Activated CD4-positive, alpha-beta T cell treated with anti-CD3 and anti-CD28 coated beads, Interleukin-2, Interleukin-6, amounts not matched to agents 100 ng/mL and 50 ng/mL, durations not matched to agents 16 hours and 8 hours (primary cell): ENCODE results near the gene CTAGE6.
"Not testable (repeated sequence)": the region's sequence is repeated elsewhere in the genome, so short reads cannot be mapped to it uniquely, and the experiment has no call there.

ENCODE experiments used
- DNase-seq: peaks from one replicate; pipeline ENCODE4 v3.0.0-alpha.2; 2020

The CTAGE6 gene, protein sequence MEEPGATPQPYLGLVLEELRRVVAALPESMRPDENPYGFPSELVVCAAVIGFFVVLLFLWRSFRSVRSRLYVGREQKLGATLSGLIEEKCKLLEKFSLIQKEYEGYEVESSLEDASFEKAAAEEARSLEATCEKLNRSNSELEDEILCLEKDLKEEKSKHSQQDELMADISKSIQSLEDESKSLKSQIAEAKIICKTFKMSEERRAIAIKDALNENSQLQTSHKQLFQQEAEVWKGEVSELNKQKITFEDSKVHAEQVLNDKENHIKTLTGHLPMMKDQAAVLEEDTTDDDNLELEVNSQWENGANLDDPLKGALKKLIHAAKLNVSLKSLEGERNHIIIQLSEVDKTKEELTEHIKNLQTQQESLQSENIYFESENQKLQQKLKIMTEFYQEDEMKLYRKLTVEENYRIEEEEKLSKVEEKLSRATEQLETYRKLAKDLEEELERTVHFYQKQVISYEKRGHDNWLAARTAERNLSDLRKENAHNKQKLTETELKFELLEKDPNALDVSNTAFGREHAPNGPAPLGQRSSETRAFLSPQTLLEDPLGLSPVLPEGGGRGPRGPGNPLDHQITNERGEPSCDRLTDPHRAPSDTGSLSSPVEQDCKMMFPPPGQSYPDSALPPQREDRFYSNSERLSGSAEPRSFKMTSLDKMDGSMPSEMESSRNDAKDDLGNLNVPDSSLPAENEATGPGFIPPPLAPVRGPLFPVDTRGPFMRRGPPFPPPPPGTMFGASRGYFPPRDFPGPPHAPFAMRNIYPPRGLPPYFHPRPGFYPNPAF

DNA sequence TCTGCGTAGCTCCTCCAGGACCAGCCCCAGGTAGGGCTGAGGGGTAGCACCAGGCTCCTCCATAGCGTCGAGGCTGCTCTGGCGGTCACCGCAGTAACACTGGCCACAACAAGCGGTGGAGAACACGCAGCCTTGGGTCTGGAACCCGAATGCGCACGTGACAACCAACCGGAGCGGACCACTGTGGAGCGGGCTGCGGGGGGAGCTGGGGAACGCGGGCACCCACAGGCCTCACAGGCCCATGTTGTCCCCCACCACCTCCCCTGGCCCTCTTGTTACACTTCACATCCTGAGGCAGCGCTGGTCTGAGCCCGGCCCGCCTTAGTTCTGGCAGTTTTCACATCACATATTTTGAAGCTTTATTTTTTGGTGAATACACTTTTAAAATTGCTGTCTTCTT lies at the start of gene CTAGE6:
CTAGE6 (minus strand) TSS at position 101 of the 400 bp plus-strand sequence; CDS start at position 63, 38 bp downstream.
- DNase-seq, result not testable (repeated sequence)

DNA sequence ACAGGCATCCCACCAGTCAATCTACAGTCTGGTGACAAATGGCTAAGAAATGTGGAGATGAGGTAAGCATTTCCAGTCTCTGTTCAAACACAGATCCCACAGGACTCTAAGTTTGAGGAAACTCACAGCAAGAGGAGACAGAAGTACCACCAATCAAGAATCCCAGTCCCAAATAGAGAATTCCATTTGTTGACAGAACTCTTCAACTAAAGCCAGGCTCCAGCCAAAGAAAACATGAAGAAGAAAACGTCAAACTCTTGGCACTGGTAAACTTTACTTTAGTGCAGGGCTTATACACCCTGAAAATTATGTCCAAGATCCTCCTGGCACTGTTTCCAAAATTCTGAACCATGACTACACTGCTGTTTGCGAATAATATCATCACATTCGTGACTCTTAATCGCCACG lies 49.2 kb upstream of the CTAGE6 start:
- DNase-seq, result not testable (repeated sequence)

DNA sequence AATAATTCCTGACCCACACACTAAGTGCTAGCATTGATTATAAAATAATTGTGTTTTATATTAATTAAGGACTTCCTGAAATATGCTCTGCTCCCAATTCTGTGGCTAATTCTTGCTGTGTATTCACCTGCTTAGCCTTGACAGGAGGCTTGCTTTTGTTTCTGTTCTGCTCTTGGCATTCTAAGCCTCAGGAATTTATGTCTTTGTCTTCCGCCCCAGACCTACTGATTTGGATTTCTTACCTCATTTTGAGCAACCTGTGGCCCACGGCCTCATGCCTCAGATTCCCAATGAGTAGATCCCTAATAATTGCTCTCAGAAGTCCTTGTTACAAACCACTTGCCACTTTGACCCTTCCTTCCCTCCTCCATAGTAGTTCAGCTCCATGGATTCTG lies 40.4 kb upstream of the CTAGE6 start:
- not testable (repeated sequence) for DNase-seq

DNA sequence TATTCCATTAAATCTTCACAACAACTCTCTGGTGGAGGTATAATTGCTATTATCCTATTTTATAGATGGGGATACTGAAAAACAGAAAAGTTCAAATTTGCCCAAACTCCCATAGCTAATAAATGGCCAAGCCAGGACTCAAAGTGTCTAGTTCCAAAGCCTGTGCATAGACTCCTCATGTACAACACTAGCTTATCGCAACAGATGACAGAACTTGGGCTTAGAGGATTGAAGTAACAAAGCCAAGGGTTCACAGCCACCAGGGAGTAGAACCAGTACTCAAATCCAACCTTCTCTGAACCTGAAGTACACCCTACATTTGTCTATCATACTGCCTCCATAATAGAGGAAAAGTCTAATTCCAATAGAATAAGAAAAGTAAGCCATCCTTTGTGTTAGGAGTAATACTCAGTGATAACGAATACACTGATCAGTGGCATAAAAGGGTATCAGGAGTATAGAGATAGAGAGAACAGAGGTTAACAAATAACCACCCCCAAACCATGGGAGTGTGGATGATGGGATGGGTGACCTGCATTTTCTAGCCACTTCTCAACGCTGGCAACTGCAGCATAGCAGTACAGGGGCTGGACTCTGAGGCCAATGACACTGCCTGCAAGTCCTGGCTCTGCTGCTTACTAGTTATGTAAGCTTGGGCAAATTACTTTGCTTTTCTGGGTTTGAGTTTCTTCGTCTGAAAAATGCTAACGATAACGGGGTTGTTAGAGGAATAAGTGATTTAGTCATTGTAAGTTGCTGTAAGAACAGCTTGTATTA lies 39.8 kb upstream of the CTAGE6 start:
- DNase-seq, result not testable (repeated sequence)

DNA sequence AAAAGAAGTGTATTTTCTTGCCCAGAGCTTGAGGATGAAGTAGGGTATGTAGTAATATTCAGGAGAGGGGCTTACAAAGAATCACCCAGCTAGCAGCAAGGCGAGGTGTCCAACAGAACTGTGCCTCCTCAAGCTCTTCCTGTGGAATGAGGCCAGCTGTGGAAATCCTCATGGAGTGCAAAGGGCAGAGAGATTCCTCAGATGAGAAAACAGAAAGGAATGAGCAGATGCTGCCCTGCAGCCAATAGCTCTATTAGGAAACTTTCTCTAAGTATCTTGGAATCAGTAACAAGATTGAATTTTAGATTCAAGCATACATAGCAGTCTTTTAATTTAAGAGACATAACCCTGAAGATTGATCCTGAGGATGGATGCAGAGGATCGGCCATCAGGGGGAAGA lies 38.2 kb upstream of the CTAGE6 start:
- not testable (repeated sequence) for DNase-seq

DNA sequence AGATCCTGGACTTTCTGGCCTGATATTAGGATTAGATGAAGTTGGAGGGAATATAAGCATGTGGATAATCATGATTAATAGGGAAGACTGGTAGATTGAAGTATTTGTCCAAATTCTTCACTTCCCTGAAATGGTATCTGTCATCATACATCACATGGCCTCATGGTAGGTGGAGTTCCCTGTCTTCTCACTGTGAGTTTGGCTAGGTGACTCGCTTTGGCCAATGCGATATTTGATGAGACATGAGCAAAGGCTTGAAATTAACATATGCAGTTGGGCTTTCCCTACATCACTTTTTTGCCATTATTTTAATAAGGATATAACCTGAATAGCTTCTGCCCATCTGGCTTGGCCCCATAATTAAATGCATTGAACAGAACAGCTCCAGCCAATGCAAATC lies 35.1 kb upstream of the CTAGE6 start:
- DNase-seq, result not testable (repeated sequence)

DNA sequence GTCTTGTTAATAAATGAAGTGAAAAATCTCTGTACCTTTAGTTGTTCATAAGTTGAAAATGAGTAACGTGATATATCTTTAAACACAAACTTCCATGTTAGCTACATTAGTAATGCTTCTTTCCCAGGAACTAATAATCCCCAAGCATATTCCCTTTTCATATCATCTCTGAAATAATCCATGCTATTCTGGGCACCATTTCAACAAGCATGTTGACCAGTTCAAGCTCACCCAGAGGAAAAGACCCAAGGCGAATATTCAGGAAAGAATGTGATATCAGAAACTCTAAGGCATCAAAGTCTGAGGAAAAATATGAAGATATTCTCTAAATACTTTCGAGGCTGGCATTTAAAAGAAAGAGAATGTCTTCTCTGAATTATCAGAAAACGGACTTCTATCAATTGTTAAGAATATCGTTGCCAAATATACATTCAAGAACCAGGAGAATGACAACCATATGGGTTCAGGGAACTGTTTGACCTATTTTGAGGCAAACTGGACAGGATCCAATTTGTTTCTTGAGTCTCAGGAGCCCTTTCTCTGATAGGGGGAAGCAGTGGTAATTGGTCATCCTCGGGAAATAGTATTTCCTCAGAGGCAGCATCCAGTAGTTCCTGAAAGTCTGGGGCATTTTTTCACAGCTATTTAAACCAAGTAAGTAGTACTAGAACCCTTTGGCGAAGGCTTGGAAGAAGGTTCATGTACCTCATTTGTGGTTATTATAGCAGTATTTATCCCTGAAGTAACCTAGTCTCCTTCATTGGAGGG lies 28.1 kb upstream of the CTAGE6 start:
- not testable (repeated sequence) for DNase-seq

DNA sequence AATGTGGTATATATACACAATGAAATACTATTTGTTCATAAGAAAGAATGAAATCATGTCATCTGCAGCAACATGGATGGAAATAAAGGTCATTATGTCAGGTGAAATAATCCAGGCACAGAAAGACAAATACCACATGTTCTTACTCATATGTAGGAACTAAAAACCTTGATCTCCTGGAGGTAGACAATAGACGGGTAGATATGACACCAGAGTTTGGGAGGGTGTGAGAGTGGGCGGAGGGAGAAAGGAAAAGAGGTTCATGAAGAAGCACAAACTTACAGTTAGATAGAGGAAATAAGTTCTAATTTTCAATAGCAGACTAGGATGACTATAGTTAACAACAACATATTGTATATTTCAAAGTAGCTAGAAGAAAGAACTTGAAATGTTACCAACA lies 22.1 kb upstream of the CTAGE6 start:
- not testable (repeated sequence) for DNase-seq

DNA sequence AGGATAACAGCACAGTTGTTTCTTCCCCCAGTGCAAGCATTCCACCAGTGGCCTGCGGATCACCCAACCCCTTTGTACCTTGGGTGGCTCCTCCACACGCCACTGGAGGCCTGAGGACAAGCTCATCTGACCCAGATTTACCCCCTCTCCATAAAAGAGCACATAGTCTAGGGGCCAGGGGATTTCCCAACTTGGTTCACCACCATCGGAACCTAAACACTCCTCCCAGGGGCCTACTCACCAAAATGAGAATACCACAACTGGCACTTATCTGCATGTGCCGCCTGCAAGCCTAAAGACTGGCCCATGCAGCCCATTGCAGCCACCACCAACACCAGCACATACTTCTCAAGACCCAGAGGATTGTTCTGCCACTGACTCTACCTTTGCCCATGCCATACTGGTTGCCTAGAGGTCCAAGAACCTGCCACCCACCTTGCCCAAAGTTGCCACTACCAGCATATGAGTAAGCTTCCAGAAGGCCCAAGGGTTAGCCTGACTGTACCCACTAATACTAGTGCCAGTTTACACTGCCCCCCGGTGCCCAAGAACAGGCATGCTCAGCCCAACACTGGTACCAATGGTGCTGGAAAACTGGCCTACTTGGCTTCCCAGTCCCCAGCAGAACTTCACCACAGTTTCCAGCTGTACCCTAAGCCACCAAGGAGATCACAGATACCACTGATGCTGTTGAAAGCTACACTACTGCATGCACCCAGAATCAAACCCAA lies 15.4 kb upstream of the CTAGE6 start:
- DNase-seq, result not testable (repeated sequence)

DNA sequence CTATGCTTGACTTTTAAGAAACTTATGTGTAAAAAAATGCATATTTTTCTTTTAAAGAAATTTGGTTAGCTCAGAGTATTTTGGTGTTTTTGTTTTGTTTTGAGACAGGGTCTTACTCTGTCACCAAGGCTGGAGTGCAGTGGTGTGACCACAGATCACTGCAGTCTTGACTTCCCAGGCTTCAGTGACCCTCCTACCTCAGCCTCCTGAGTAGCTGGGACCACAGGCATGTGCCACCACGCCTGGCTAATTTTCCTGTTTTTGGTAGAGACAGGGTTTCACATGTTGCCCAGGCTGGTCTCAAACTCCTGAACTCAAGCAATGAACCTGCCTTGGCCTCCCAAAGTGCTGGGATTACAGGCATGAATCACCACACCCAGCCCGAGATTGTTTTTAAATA lies 10.0 kb upstream of the CTAGE6 start:
- not testable (repeated sequence) for DNase-seq

DNA sequence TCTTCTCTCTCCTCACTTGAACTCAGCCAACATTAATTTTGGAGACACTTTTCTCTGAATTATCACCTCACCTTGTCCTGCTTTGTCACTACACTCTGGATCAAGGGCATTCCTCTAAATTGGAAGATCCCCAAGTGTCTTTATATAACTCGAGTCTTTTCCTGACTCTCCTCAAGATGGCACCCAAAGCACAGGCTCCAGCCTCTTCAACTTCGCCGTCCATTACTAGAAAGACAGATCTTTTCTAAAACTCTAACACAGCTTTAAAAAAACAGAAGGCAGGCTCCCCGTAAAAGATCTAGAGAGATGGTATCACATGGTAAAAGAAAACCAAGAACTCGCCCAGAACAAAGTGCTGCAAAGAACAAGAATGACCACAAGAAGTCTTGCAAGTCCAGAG lies 8.2 kb upstream of the CTAGE6 start:
- DNase-seq, result not testable (repeated sequence)

DNA sequence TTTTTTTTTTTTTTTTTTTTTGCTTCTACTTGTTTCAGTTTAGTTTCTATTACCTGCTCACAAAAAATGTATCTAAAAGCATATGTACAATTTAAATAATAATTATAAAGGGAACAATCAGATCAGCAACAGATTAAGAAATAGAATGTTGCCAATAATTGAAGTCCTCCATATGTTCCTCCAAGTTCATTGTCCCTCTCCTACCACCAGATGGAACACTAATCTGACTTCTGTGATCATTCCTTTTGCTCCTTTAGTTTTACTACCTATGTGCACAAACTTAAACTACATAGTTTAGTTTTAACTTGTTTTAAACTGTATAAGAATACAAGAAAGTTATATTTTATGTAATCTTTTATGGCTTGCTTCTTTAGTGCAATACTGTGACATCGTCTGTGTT lies 5.6 kb upstream of the CTAGE6 start:
- not testable (repeated sequence) for DNase-seq

DNA sequence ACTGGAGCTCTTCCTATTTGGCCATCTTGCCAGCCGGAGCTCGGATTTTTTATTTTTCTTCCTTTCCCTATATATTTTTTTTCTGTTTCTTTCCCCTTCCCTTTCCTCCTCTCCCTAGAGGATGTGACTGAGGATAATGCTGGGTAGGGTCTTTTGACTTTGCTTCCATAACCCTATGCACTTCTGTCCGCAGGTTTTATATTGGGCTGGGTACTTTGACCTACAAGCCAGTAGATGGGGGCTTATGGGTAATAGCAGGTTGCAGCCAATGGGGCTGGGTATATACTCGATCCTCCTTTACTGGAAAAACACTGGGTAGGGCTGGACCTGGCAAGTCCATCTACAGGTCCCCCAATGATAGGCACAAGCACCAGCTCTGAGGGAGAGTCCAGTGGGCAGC lies 12.2 kb downstream of the CTAGE6 start:
- DNase-seq, result not testable (repeated sequence)

DNA sequence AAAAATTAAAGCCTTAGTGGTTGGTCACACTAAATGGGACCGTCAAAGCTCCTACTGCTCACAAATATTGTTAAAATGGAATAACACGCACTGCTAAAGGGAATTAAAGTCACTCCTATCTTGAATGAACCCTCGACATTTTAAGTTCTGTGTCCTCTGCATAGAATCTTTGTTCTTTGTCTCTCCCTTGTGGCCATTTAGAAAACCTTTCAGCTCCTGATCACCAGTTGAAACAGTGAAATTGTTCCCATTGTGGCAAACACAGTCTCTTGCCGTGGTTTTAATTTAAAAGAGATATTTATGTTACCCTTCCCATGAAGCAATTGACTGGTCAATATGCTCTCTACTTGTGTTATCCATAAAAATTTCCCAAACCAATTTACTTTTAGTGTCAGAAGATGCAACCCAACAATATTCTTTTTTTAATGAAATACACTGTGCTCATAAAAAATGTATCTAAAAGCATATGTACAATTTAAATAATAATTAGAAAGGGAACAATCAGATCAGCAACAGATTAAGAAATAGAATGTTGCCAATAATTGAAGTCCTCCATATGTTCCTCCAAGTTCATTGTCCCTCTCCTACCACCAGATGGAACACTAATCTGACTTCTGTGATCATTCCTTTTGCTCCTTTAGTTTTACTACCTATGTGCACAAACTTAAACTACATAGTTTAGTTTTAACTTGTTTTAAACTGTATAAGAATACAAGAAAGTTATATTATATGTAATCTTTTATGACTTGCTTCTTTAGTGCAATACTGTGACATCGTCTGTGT lies 20.3 kb downstream of the CTAGE6 start:
- DNase-seq, result peak; percentile 33

DNA sequence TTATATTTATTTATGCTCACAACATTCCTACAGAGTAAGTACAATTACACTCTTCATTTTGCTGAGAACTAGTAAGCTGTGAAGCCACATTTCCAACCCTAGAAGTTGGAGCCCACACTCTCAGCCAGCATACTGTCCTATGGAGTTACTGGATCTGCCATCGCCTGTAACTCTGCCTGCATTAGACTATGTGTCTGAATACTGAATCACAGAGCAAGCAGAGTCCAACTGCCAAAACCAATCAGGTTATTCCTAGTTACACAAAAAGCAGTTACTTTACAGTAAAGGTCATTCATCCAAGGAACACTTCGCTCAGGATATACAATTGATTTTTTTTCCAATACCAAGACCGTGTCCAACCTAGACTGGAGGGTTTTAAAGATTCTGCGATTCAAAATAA lies 21.5 kb downstream of the CTAGE6 start:
- no peak for DNase-seq

DNA sequence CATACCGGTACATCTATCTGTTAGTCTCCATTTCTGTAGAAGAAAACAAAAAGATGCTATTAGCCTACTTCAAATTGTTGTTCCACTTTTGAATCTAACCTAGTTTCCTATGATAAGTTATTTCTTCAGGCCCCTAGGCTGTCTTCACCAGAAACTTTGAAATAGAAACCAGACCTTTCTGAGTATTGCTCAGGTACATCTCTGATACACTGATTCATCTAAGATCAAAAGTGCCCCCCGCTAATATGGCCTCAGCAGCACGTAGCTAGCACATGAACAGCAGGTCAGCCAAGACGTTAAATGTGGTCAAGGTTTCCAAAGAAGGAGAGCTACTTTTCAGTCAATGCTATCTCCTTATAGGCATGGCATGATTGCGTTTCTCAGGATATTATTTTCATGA lies 23.6 kb downstream of the CTAGE6 start:
- DNase-seq, result no peak

DNA sequence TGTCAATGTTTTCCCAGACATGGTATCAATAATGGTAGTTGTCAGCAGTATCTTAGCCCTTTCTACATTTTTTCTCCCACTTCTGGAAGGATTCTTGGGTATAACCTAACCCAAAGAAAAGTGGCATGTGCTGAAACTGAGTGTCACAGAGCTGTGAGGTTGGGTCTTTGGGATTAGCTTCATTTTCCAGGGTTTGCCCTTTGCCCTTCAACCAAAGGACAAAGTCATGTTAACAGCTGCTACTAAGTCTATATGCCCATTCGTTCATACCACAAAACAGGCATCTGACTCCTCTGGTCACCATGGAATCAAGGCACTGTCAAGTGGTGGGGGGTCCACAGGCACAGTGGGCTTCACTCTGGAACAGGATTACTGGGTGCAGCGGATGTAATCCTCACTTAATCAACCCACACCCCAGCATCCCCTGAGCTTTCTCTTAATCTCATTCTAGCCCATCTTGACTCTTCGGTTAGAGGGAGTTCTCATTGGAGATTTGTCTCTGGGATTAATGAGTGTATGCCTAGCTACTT lies 29.1 kb downstream of the CTAGE6 start:
- no peak for DNase-seq

DNA sequence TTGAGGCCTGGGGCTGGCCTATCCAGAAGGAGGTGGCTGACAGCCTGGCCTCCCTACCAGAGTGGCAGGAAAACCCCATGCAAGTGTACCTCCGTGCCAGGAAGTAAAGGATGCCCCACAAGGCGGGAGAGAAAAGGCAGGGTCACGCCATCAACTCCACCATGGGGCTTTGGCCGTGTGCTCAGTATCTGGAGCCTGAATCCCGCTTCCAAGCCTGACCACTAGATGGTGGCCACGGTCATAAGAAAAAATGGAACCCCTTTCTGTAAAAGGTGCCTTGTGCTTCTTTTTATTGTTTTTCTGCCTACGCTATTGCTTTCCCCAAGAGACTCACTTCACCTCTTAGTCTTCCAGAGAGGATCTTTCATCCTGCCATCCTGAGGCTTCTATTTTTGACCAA lies 29.9 kb downstream of the CTAGE6 start:
- not testable (repeated sequence) for DNase-seq

DNA sequence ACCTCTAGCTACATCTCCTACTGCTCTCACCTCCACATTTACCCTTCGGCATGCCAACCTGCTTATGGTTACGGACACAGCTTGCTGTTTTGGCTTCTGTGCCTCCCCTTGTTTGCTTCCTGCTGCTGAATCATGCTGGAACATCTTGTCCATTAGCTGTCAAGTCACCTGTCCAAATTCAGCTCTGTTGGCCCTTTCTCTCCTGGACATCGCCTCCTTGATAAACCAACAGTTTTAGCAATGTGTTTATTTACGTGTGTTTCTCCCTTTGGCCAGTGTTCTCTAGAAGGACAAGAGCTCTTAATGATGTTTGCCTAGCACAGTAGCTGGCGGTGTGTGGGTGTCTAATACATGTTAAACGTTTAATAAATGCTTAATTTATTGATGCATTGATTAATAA lies 31.4 kb downstream of the CTAGE6 start:
- DNase-seq, result not testable (repeated sequence)

DNA sequence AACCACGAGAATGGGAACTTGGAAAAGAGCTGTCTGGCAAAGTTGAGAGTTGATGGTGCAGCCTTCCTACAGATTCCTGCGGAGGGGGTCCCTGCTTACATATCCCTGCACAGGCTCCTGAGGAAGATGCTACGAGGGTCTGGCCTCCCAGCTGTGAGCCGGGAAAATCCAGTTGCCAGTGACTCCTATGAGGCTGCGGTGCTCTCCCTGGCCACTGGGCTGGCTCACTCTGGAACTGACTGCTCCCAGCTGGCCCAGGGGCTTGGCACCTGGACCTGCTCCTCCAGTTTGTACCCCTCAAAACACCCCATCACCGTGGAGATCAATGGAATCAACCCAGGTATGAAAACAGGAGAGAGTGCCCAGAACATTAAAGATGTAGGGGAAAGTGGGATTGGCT lies 37.2 kb downstream of the CTAGE6 start:
- DNase-seq, result not testable (repeated sequence)
